NCI-H2196 treated with DMSO at 0.1 percent for 48 hours (cell line): ENCODE data around the gene RAB31.
"Not testable (repeated sequence)": the region's sequence is repeated elsewhere in the genome, so short reads cannot be mapped to it uniquely, and the experiment has no call there.

Experiments
- DNase-seq: peaks from one replicate; lab custom pipeline; 2025; ENCODE audit not compliant: unreplicated experiment; lab: John Stamatoyannopoulos, UW

RAB31 gene

GRCh38 chr18:9856092-9856491 lies 148.0 kb downstream of the RAB31 start:
- no peak for DNase-seq

- not testable (repeated sequence) for DNase-seq
These were observed 149.4 kb downstream of the RAB31 start for GRCh38 chr18:9857479-9857998.

GRCh38 chr18:9858642-9859041 lies 150.5 kb downstream of the RAB31 start:
- no peak for DNase-seq

GRCh38 chr18:9859232-9859631 lies 151.1 kb downstream of the RAB31 start:
- no peak for DNase-seq

- DNase-seq = no peak
These were observed 152.6 kb downstream of the RAB31 start for GRCh38 chr18:9860682-9861081.

- DNase-seq = no peak
These were observed 153.1 kb downstream of the RAB31 start for GRCh38 chr18:9861157-9861556.

GRCh38 chr18:9861933-9862332 lies 153.8 kb downstream of the RAB31 start:
- no peak for DNase-seq

- DNase-seq = no peak
These were observed 154.6 kb downstream of the RAB31 start for GRCh38 chr18:9862686-9863085.

- DNase-seq = no peak
These were observed 155.2 kb downstream of the RAB31 start for GRCh38 chr18:9863282-9863681.

- DNase-seq = no peak
These were observed 157.8 kb downstream of the RAB31 start for GRCh38 chr18:9865764-9866490.

- DNase-seq = no peak
These were observed 158.5 kb downstream of the RAB31 start for GRCh38 chr18:9866627-9867026.

- no peak for DNase-seq
These were observed 159.0 kb downstream of the RAB31 start for GRCh38 chr18:9867071-9867594.

- no peak for DNase-seq
These were observed 161.0 kb downstream of the RAB31 start for GRCh38 chr18:9868857-9869714.

- DNase-seq = no peak
These were observed 161.8 kb downstream of the RAB31 start for GRCh38 chr18:9869715-9870430.

- DNase-seq = no peak
These were observed 162.4 kb downstream of the RAB31 start for GRCh38 chr18:9870431-9871008.

- DNase-seq = no peak
These were observed 163.2 kb downstream of the RAB31 start for GRCh38 chr18:9871244-9871746.

GRCh38 chr18:9872823-9873222 lies 164.7 kb downstream of the RAB31 start:
- no peak for DNase-seq

- no peak for DNase-seq
These were observed 166.6 kb downstream of the RAB31 start for GRCh38 chr18:9874728-9875127.

- DNase-seq = no peak
These were observed 168.2 kb downstream of the RAB31 start for GRCh38 chr18:9876212-9876866.
